Thyroid gland (tissue), 4 donors: ENCODE measurements around the gene SLC2A5.

ENCODE experiments used
- POLR2A ChIP-seq, 2 donors: fragments of 450-650 bp; IDR thresholded peaks; one replicate each; pipeline ENCODE4 v1.6.1; 2017; ENCODE audit warnings: antibody characterized with exemption in 2 of 2, mild to moderate bottlenecking in 2 of 2, moderate library complexity in 1 of 2
- TF ChIP-seq, protein P1 (sequence below), 6 experiments: fragments of 200-600 bp in 3 of 6; fragments of 450-650 bp in 3 of 6; sonication (generic) in 3 of 6; IDR thresholded peaks; one replicate each; pipeline ENCODE4 v1.5.1; 2016 to 2019; ENCODE audit warnings: antibody characterized with exemption in 6 of 6, mild to moderate bottlenecking in 2 of 6, inconsistent platforms in 1 of 6, moderate library complexity in 1 of 6

DNA sequence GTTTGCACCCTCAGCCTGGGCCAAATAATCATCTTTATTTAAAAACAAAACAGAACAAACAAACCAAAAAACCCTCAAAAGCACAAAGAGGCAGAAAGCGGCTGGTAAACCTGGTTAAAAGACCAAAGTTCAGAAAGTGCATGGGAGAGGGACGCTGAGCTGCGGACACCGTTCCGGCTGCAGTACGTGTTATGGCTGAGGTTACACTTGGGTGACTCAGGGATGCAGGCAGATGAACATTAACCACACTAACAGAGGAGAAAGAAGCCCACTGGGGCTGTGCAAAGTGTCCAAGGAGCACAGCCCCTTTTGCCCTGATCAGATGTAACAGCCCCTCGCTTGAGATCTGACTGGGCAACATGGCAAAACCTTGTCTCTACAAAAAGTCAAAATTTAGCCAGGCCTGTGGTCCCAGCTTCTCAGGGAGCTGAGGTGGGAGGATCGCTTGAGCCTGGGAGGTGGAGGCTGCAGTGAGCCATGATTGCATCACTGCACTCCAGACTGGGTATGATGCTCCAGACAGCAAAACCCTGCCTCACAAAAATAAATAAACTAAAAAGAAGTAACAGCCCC lies 31.1 kb upstream of the SLC2A5 start:
- TF ChIP-seq, protein P1, sequence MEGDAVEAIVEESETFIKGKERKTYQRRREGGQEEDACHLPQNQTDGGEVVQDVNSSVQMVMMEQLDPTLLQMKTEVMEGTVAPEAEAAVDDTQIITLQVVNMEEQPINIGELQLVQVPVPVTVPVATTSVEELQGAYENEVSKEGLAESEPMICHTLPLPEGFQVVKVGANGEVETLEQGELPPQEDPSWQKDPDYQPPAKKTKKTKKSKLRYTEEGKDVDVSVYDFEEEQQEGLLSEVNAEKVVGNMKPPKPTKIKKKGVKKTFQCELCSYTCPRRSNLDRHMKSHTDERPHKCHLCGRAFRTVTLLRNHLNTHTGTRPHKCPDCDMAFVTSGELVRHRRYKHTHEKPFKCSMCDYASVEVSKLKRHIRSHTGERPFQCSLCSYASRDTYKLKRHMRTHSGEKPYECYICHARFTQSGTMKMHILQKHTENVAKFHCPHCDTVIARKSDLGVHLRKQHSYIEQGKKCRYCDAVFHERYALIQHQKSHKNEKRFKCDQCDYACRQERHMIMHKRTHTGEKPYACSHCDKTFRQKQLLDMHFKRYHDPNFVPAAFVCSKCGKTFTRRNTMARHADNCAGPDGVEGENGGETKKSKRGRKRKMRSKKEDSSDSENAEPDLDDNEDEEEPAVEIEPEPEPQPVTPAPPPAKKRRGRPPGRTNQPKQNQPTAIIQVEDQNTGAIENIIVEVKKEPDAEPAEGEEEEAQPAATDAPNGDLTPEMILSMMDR (IDR thresholded peaks at IDR 0.05) = no peak
- no peak for TF ChIP-seq POLR2A (IDR thresholded peaks at IDR 0.05)
